Diencephalon (tissue), 1 donor: ENCODE results near the gene MAGED4B. TPM values are rescaled to one million over a fixed set of nuclear protein-coding genes. Genes with fewer than 3 reads are reported as not detected.

Experiments
- small RNA-seq: library from RNA; depleted of rRNA; stranded (forward); fragments of <200 nt; gene quantifications from one replicate; pipeline ENCODE3, GENCODE V24; 2014
- total RNA-seq: library from RNA; depleted of rRNA; stranded (reverse); fragments of >200 nt; gene quantifications from one replicate; pipeline ENCODE4 v1.2.3, GENCODE V29; 2014

The MAGED4B gene, protein sequence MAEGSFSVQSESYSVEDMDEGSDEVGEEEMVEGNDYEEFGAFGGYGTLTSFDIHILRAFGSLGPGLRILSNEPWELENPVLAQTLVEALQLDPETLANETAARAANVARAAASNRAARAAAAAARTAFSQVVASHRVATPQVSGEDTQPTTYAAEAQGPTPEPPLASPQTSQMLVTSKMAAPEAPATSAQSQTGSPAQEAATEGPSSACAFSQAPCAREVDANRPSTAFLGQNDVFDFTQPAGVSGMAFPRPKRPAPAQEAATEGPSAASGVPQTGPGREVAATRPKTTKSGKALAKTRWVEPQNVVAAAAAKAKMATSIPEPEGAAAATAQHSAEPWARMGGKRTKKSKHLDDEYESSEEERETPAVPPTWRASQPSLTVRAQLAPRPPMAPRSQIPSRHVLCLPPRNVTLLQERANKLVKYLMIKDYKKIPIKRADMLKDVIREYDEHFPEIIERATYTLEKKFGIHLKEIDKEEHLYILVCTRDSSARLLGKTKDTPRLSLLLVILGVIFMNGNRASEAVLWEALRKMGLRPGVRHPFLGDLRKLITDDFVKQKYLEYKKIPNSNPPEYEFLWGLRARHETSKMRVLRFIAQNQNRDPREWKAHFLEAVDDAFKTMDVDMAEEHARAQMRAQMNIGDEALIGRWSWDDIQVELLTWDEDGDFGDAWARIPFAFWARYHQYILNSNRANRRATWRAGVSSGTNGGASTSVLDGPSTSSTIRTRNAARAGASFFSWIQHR
- total RNA-seq: 112 TPM

DNA sequence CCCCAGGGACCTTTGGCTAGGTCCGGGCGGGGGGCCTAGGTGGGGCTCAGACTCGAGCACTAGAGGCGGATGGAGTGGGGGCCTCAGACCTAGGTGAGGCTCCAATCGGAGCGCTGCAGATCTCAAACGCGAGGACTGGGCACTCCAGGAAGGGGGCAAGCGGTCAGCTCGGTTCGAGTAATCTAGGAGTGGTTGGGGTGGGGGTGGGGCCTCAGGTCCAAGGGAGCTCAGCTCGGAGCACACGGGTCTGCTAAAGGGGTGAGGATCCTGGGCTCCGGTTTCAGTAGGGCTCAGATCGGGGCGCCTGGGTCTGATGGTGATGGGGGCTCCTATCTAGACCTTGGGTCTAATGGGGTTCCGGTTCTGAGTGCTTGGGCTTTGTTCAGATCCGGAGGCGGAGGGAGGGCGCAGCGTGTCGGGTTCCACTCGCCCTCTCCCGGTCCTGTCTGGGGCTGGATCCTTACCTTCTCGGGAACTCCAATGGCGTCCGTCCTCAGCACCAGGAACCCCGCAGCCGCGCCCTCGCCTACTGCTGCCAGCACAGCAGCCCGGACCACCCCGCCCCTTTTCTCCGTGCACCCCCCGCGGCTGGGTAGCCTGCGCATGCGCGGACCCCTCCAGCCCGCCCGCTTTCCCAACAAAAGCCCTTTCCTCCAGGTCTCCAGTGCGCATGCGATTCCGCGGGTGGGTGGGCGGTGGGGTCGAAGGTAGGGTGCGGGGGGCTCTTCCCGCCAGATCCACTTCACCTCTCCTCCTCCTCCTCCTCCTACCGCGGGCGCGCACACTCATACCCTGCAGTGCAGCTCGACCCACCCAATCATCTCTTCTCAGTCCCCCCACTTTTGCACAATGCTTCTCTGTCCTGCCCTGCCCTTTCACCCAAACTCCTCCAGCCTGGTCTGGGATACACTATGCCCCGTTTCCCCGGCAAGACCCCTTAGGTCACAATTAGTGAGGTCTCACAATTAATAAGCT lies at the start of gene MAGED4B:
Gene MAGED4B (minus strand): TSS at position 518 of the 975 bp plus-strand sequence. CDS start 1,011 bp downstream, outside the sequence.

Small RNA genes within 50 kb of the gene (small RNA-seq; reads per million reads assigned to genes)
- gene SNORA11E: not detected

Other genes with a start within 250 kb of the MAGED4B start
- gene MAGED1, start 175.6 kb downstream of the MAGED4B start, total RNA-seq: 197 TPM
- gene MAGED4, start 115.7 kb upstream of the MAGED4B start, total RNA-seq: 160 TPM